ENCODE data around the gene GRIK4.

DNA sequence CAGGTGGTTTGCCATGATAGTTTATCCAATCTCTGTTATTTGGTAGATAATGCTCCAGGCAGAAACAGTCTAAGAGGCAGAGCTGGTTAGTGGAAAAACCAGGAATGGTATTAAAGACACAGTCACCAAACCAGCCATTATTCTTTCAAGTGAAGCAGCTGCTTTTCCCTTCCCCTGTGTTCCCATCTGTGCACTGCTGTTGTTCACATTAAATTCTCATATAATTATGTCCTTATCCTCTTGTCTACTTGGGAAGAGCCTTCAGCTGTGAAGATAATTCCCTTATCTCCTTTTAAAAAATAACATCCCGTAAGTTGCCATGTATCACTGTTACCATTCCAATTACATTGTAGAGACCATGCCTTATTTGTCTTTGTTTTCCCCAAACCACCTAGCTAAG is 507.2 kb downstream of the GRIK4 start:
- TF ChIP-seq, protein P1, sequence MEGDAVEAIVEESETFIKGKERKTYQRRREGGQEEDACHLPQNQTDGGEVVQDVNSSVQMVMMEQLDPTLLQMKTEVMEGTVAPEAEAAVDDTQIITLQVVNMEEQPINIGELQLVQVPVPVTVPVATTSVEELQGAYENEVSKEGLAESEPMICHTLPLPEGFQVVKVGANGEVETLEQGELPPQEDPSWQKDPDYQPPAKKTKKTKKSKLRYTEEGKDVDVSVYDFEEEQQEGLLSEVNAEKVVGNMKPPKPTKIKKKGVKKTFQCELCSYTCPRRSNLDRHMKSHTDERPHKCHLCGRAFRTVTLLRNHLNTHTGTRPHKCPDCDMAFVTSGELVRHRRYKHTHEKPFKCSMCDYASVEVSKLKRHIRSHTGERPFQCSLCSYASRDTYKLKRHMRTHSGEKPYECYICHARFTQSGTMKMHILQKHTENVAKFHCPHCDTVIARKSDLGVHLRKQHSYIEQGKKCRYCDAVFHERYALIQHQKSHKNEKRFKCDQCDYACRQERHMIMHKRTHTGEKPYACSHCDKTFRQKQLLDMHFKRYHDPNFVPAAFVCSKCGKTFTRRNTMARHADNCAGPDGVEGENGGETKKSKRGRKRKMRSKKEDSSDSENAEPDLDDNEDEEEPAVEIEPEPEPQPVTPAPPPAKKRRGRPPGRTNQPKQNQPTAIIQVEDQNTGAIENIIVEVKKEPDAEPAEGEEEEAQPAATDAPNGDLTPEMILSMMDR (IDR thresholded peaks at IDR 0.05): no peak
- TF ChIP-seq EZH2 (IDR thresholded peaks at IDR 0.05): no peak
